SK-N-SH (cell line): ENCODE results near the gene CHD6.

ENCODE experiments used
- CTCF ChIP-seq: fragments of 200-600 bp; sonication (generic); IDR thresholded peaks from 2 replicates; pipeline ENCODE4 v1.6.1; 2017; ENCODE audit warnings: antibody characterized with exemption, mild to moderate bottlenecking, moderate library complexity
- JUND ChIP-seq: IDR thresholded peaks from 2 replicates; pipeline ENCODE4 v1.4.0; 2012
- MAX ChIP-seq: IDR thresholded peaks from 2 replicates; pipeline ENCODE4 v1.4.0; 2012; ENCODE audit warnings: low read depth
- RAD21 ChIP-seq: IDR thresholded peaks from 2 replicates; pipeline ENCODE4 v1.6.1; 2012; ENCODE audit warnings: mild to moderate bottlenecking, low read length
- RXRA ChIP-seq: IDR thresholded peaks from 2 replicates; pipeline ENCODE4 v1.4.0; 2012; ENCODE audit warnings: low read depth, mild to moderate bottlenecking, borderline replicate concordance
- SIN3A ChIP-seq: IDR thresholded peaks from 2 replicates; pipeline ENCODE4 v1.6.1; 2012; ENCODE audit warnings: low read depth, mild to moderate bottlenecking, low read length, moderate library complexity, borderline replicate concordance
- USF2 ChIP-seq: fragments of 150-350 bp; IDR thresholded peaks from 2 replicates; pipeline ENCODE4 v1.6.1; 2017; ENCODE audit warnings: antibody characterized with exemption, low read length, low read depth, borderline replicate concordance

- TF ChIP-seq RXRA, result no peak
- no peak for TF ChIP-seq CTCF
- TF ChIP-seq USF2, result no peak
- no peak for TF ChIP-seq JUND
- TF ChIP-seq RAD21, result no peak
- TF ChIP-seq SIN3A, result no peak
- no peak for TF ChIP-seq MAX
These were observed 1.9 kb downstream of the CHD6 start for GRCh38 chr20:41616228-41616627.
